GM18505 (cell line): ENCODE results near the gene PTPRN2.

ENCODE experiments used
- ATAC-seq: cut with Tn5 transposase; IDR thresholded peaks from one replicate; pipeline ENCODE4 v1.9.1; 2021; ENCODE audit not compliant: unreplicated experiment
- POLR2A ChIP-seq: IDR thresholded peaks from 4 replicates; pipeline ENCODE4 v1.6.1; 2011; ENCODE audit warnings: borderline replicate concordance; ENCODE audit not compliant: insufficient read depth, insufficient read length; ENCODE audit errors: extremely low read depth

The PTPRN2 gene

GRCh38 chr7:158094671-158095226 is 492.9 kb downstream of the PTPRN2 start:
- no peak for TF ChIP-seq POLR2A
- no peak for ATAC-seq

GRCh38 chr7:158094046-158094445 is 493.6 kb downstream of the PTPRN2 start:
- ATAC-seq: no peak
- no peak for TF ChIP-seq POLR2A

- no peak for ATAC-seq
These were observed 494.3 kb downstream of the PTPRN2 start for GRCh38 chr7:158093156-158093796.

GRCh38 chr7:158087196-158087595 is 500.4 kb downstream of the PTPRN2 start:
- no peak for TF ChIP-seq POLR2A
- no peak for ATAC-seq

More at GRCh38 chr7:158093156-158093796, 494.3 kb downstream of the PTPRN2 start:
- no peak for TF ChIP-seq POLR2A

- ATAC-seq: no peak
- no peak for TF ChIP-seq POLR2A
These were observed 501.6 kb downstream of the PTPRN2 start for GRCh38 chr7:158085741-158086695.

GRCh38 chr7:158084555-158084954 is 503.1 kb downstream of the PTPRN2 start:
- no peak for TF ChIP-seq POLR2A
- no peak for ATAC-seq

- no peak for ATAC-seq
These were observed 503.9 kb downstream of the PTPRN2 start for GRCh38 chr7:158083526-158084310.

GRCh38 chr7:158082761-158083160 is 504.9 kb downstream of the PTPRN2 start:
- TF ChIP-seq POLR2A: no peak
- ATAC-seq: no peak

More at GRCh38 chr7:158083526-158084310, 503.9 kb downstream of the PTPRN2 start:
- TF ChIP-seq POLR2A: no peak

- TF ChIP-seq POLR2A: no peak
These were observed 506.7 kb downstream of the PTPRN2 start for GRCh38 chr7:158080899-158081445.

GRCh38 chr7:158077934-158078910 is 509.4 kb downstream of the PTPRN2 start:
- ATAC-seq: no peak
- no peak for TF ChIP-seq POLR2A

More at GRCh38 chr7:158080899-158081445, 506.7 kb downstream of the PTPRN2 start:
- no peak for ATAC-seq

GRCh38 chr7:158077151-158077840 is 510.3 kb downstream of the PTPRN2 start:
- no peak for TF ChIP-seq POLR2A
- no peak for ATAC-seq
